Esophagus squamous epithelium (tissue), 4 donors: Measurements from ENCODE around the gene ZNF678.

Source experiments
- POLR2A ChIP-seq, 4 donors: fragments of 450-650 bp; IDR thresholded peaks; one replicate each; pipeline ENCODE4 v1.6.1; 2017; ENCODE audit warnings: antibody characterized with exemption in 4 of 4, mild to moderate bottlenecking in 4 of 4, moderate library complexity in 3 of 4
- TF ChIP-seq, protein P1 (sequence below), 6 experiments: fragments of 450-650 bp in 4 of 6; fragments of 200-600 bp in 2 of 6; sonication (generic) in 2 of 6; IDR thresholded peaks; one replicate each; pipeline ENCODE4 v1.5.1; 2016 to 2019; ENCODE audit warnings: antibody characterized with exemption in 6 of 6, mild to moderate bottlenecking in 4 of 6, moderate library complexity in 4 of 6

DNA sequence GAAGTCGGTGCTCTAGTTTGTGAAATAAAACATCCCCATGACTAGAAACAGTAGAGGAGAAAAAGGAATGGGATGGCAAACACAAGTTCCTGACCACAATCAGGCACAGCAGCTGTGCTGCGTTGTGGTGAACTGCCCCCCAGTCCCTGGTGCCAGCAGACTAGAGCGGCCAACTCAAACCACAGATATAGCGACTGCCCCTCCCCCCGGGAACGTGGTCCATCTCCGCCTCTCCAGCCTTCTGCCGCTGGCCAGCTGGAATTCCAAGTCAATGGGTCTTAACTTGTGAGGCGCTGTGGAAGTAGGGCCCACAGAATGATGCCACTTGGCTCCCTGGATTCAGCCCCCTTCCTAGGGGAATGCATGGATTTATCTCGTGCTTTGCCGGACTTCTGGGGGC lies 41.6 kb upstream of the ZNF678 start:
- no peak for TF ChIP-seq POLR2A (IDR thresholded peaks at IDR 0.05)
- TF ChIP-seq, protein P1, sequence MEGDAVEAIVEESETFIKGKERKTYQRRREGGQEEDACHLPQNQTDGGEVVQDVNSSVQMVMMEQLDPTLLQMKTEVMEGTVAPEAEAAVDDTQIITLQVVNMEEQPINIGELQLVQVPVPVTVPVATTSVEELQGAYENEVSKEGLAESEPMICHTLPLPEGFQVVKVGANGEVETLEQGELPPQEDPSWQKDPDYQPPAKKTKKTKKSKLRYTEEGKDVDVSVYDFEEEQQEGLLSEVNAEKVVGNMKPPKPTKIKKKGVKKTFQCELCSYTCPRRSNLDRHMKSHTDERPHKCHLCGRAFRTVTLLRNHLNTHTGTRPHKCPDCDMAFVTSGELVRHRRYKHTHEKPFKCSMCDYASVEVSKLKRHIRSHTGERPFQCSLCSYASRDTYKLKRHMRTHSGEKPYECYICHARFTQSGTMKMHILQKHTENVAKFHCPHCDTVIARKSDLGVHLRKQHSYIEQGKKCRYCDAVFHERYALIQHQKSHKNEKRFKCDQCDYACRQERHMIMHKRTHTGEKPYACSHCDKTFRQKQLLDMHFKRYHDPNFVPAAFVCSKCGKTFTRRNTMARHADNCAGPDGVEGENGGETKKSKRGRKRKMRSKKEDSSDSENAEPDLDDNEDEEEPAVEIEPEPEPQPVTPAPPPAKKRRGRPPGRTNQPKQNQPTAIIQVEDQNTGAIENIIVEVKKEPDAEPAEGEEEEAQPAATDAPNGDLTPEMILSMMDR (IDR thresholded peaks at IDR 0.05), result no peak
